HepG2 (cell line): ENCODE measurements around the gene SLC35F6. TPM values are rescaled to one million over a fixed set of nuclear protein-coding genes. Genes with fewer than 3 reads are reported as not detected.

Experiments
- CBFB ChIP-seq: sonication (generic); formaldehyde crosslinking; IDR thresholded peaks from 2 replicates; pipeline ENCODE4 v1.4.0; 2020; ENCODE audit warnings: missing genetic modification reagents
- FOXK1 ChIP-seq: sonication (generic); formaldehyde crosslinking; IDR thresholded peaks from 2 replicates; pipeline ENCODE4 v1.4.0; 2020; ENCODE audit warnings: low read depth, missing genetic modification reagents, borderline replicate concordance
- GATAD1 ChIP-seq: IDR thresholded peaks from 2 replicates; pipeline ENCODE4 v1.6.1; 2016; ENCODE audit warnings: missing genetic modification reagents, missing compliant biosample characterization
- HCFC1 ChIP-seq: fragments of 150-350 bp; IDR thresholded peaks from 2 replicates; pipeline ENCODE4 v1.6.1; 2014; ENCODE audit warnings: low read depth, low read length
- HDAC1 ChIP-seq: sonication (generic); formaldehyde crosslinking; IDR thresholded peaks from 2 replicates; pipeline ENCODE4 v1.5.1; 2020; ENCODE audit warnings: mild to moderate bottlenecking, missing genetic modification reagents
- KDM5A ChIP-seq: fragments of 200-600 bp; sonication (generic); IDR thresholded peaks from 2 replicates; pipeline ENCODE4 v1.7.0; 2018; ENCODE audit warnings: antibody characterized with exemption, mild to moderate bottlenecking, low read length, borderline replicate concordance
- MED8 ChIP-seq: sonication (generic); formaldehyde crosslinking; IDR thresholded peaks from 2 replicates; pipeline ENCODE4 v1.8.1; 2023; ENCODE audit warnings: mild to moderate bottlenecking, missing genetic modification reagents; ENCODE audit not compliant: insufficient replicate concordance
- MIER3 ChIP-seq: IDR thresholded peaks from 2 replicates; pipeline ENCODE4 v1.6.1; 2016; ENCODE audit warnings: missing compliant biosample characterization, borderline replicate concordance
- NCOA2 ChIP-seq: sonication (generic); formaldehyde crosslinking; IDR thresholded peaks from 2 replicates; pipeline ENCODE4 v1.8.0; 2022; ENCODE audit warnings: inconsistent platforms
- NFIC ChIP-seq: IDR thresholded peaks from 2 replicates; pipeline ENCODE4 v1.6.1; 2012; ENCODE audit warnings: mild to moderate bottlenecking, low read length, inconsistent platforms
- POLR2G ChIP-seq: fragments of 200-400 bp; formaldehyde crosslinking; IDR thresholded peaks from 2 replicates; pipeline ENCODE4 v1.6.1; 2018; ENCODE audit warnings: mild to moderate bottlenecking, low read depth, low read length, moderate library complexity
- REXO4 ChIP-seq: sonication (generic); formaldehyde crosslinking; IDR thresholded peaks from 2 replicates; pipeline ENCODE4 v1.8.0; 2022; ENCODE audit warnings: missing genetic modification reagents, mild to moderate bottlenecking, borderline replicate concordance
- THAP11 ChIP-seq: IDR thresholded peaks from 2 replicates; pipeline ENCODE4 v1.6.1; 2016; ENCODE audit warnings: missing biosample characterization, missing genetic modification reagents
- TOE1 ChIP-seq: sonication (generic); formaldehyde crosslinking; IDR thresholded peaks from 2 replicates; pipeline ENCODE4 v1.4.0; 2020; ENCODE audit warnings: mild to moderate bottlenecking, missing genetic modification reagents
- ZMAT3 ChIP-seq: sonication (generic); formaldehyde crosslinking; conservative IDR thresholded peaks from 2 replicates; pipeline ENCODE4 v1.7.0; 2021; ENCODE audit warnings: missing genetic modification reagents
- ZNF354B ChIP-seq: sonication (generic); formaldehyde crosslinking; IDR thresholded peaks from 2 replicates; pipeline ENCODE4 v1.8.0; 2022; ENCODE audit warnings: mild to moderate bottlenecking, missing genetic modification reagents
- ZNF446 ChIP-seq: sonication (generic); formaldehyde crosslinking; IDR thresholded peaks from 2 replicates; pipeline ENCODE4 v1.5.0; 2020; ENCODE audit warnings: mild to moderate bottlenecking, missing genetic modification reagents
- ZNF501 ChIP-seq: sonication (generic); formaldehyde crosslinking; IDR thresholded peaks from 2 replicates; pipeline ENCODE4 v1.5.1; 2020; ENCODE audit warnings: mild to moderate bottlenecking, moderate library complexity, missing genetic modification reagents
- ZNF773 ChIP-seq: sonication (generic); formaldehyde crosslinking; IDR thresholded peaks from 2 replicates; pipeline ENCODE4 v1.4.0; 2020; ENCODE audit warnings: missing genetic modification reagents, borderline replicate concordance
- ZSCAN22 ChIP-seq: sonication (generic); formaldehyde crosslinking; IDR thresholded peaks from 2 replicates; pipeline ENCODE4 v1.4.0; 2020; ENCODE audit warnings: mild to moderate bottlenecking, missing genetic modification reagents
- polyA plus RNA-seq, 8 experiments: library from polyadenylated mRNA; depleted of rRNA in 3 of 8; stranded (reverse) in 7 of 8; unstranded in 1 of 8; fragments of >200 nt; fragmentation: Illumina TruSeq in 4 of 8; extraction: Trizol in 4 of 8; gene quantifications; 2 replicates each; pipeline versions ENCODE4 v1.2.1 to v1.2.3, GENCODE V29; 2011 to 2016; ENCODE audit warnings: low read depth in 4 of 8, missing spikeins in 1 of 8, mixed read lengths in 1 of 8; ENCODE audit not compliant: insufficient read depth in 1 of 8
- total RNA-seq, 5 experiments: library from RNA; depleted of rRNA; stranded (reverse); fragments of >200 nt; fragmentation: Illumina TruSeq; extraction: Trizol; gene quantifications; 2 replicates each; pipeline ENCODE4 v1.2.3, GENCODE V29; 2016; ENCODE audit warnings: low read depth in 1 of 5
- TF ChIP-seq, protein P1 (sequence below): sonication (generic); formaldehyde crosslinking; IDR thresholded peaks from 2 replicates; pipeline ENCODE4 v1.5.1; 2020; ENCODE audit warnings: mild to moderate bottlenecking, missing genetic modification reagents
- TF ChIP-seq, protein P2 (sequence below): IDR thresholded peaks from 2 replicates; pipeline ENCODE4 v1.6.1; 2016; ENCODE audit warnings: mild to moderate bottlenecking, missing biosample characterization, missing genetic modification reagents
- TF ChIP-seq, protein P3 (sequence below): sonication (generic); formaldehyde crosslinking; IDR thresholded peaks from 2 replicates; pipeline ENCODE4 v1.5.1; 2020; ENCODE audit warnings: missing genetic modification reagents, mild to moderate bottlenecking, borderline replicate concordance
- TF ChIP-seq, protein P4 (sequence below): sonication (generic); formaldehyde crosslinking; IDR thresholded peaks from 2 replicates; pipeline ENCODE4 v1.4.0; 2020; ENCODE audit warnings: missing genetic modification reagents

SLC35F6 gene
- total and polyA plus RNA-seq, 2 of the 13 experiments (the other 11 are each of a cell fraction or from before 2014, with no cell fraction given), result 15.2 to 21.2 TPM

DNA sequence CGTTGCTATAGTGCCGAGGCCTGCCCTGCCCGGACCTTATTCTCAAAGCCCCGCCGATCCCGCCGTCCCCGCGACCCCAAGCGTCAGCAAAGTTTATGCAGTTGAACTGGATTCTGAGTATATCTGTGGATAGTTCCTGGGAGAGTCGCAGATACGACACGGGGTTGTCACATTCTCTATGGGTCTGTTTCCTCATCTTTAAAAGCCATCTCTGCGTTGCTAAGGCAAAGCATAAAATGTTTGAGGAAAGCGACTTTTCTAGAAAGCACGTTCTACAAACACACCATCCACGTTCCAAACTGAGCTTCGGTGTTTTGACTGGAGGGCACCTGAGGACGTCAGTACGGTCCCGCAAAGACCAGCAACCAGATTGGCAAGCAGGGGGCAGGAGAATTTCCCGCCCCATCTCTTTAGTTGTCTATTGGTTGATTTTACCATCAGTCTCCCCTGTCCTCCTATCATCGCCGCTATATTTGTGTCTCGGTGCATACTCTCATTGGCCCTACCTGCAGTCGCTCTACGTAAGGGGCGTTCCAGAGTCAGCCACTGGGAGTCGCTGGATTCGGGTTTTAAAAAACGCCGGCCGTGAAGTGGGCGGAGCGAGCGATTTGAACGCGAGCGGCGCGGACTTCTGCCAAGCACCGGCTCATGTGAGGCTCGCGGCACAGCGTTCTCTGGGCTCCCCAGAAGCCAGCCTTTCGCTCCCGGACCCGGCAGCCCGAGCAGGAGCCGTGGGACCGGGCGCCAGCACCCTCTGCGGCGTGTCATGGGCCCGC, 21.5 kb downstream of the SLC35F6 start, which contains the start of gene CENPA (continued):
- TF ChIP-seq MIER3 (CRISPR knock-in tag) (peak; percentile 92; the same call in 1 of the 2 replicates), TOE1 (CRISPR knock-in tag) (peak; percentile 98), CBFB (peak; percentile 41; the same call in 1 of the 2 replicates), KDM5A (peak; percentile 51; the same call in 1 of the 2 replicates), POLR2G (peak; percentile 83), THAP11 (peak; percentile 86), ZNF501 (peak; percentile 78), ZNF773 (CRISPR knock-in tag) (0 out of 2 replicates have a peak, but pooled peaks have one; percentile 71), HCFC1 (no peak), ZNF446 (CRISPR knock-in tag) (peak; percentile 99), NFIC (no peak; the same call in 1 of the 2 replicates), REXO4 (CRISPR knock-in tag) (peak; percentile 97), MED8 (peak; percentile 35), FOXK1 (CRISPR knock-in tag) (peak; percentile 84; the same call in 1 of the 2 replicates), ZMAT3 (CRISPR knock-in tag) (peak; percentile 98), NCOA2 (CRISPR knock-in tag) (peak; percentile 68), GATAD1 (CRISPR knock-in tag) (peak; percentile 84), ZSCAN22 (CRISPR knock-in tag) (0 out of 2 replicates have a peak, but pooled peaks have one; percentile 37), ZNF354B (CRISPR knock-in tag) (peak; percentile 99), HDAC1 (CRISPR knock-in tag) (peak; percentile 93)
- TF ChIP-seq, protein P1, sequence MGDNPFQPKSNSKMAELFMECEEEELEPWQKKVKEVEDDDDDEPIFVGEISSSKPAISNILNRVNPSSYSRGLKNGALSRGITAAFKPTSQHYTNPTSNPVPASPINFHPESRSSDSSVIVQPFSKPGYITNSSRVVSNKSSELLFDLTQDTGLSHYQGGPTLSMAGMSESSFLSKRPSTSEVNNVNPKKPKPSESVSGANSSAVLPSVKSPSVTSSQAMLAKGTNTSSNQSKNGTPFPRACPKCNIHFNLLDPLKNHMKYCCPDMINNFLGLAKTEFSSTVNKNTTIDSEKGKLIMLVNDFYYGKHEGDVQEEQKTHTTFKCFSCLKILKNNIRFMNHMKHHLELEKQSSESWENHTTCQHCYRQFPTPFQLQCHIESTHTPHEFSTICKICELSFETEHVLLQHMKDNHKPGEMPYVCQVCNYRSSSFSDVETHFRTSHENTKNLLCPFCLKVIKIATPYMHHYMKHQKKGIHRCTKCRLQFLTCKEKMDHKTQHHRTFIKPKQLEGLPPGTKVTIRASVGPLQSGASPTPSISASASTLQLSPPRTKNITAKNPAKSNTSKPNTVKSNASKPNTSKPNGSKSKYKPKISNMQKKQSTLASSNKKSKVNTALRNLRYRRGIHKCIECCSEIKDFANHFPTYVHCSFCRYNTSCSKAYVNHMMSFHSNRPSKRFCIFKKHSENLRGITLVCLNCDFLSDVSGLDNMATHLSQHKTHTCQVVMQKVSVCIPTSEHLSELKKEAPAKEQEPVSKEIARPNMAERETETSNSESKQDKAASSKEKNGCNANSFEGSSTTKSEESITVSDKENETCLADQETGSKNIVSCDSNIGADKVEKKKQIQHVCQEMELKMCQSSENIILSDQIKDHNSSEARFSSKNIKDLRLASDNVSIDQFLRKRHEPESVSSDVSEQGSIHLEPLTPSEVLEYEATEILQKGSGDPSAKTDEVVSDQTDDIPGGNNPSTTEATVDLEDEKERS (CRISPR knock-in tag), result peak; percentile 98
- TF ChIP-seq, protein P2, sequence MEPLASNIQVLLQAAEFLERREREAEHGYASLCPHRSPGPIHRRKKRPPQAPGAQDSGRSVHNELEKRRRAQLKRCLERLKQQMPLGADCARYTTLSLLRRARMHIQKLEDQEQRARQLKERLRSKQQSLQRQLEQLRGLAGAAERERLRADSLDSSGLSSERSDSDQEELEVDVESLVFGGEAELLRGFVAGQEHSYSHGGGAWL, result peak; percentile 95
- TF ChIP-seq, protein P3, sequence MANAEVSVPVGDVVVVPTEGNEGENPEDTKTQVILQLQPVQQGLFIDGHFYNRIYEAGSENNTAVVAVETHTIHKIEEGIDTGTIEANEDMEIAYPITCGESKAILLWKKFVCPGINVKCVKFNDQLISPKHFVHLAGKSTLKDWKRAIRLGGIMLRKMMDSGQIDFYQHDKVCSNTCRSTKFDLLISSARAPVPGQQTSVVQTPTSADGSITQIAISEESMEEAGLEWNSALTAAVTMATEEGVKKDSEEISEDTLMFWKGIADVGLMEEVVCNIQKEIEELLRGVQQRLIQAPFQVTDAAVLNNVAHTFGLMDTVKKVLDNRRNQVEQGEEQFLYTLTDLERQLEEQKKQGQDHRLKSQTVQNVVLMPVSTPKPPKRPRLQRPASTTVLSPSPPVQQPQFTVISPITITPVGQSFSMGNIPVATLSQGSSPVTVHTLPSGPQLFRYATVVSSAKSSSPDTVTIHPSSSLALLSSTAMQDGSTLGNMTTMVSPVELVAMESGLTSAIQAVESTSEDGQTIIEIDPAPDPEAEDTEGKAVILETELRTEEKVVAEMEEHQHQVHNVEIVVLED (CRISPR knock-in tag), result peak; percentile 94
- TF ChIP-seq, protein P4, sequence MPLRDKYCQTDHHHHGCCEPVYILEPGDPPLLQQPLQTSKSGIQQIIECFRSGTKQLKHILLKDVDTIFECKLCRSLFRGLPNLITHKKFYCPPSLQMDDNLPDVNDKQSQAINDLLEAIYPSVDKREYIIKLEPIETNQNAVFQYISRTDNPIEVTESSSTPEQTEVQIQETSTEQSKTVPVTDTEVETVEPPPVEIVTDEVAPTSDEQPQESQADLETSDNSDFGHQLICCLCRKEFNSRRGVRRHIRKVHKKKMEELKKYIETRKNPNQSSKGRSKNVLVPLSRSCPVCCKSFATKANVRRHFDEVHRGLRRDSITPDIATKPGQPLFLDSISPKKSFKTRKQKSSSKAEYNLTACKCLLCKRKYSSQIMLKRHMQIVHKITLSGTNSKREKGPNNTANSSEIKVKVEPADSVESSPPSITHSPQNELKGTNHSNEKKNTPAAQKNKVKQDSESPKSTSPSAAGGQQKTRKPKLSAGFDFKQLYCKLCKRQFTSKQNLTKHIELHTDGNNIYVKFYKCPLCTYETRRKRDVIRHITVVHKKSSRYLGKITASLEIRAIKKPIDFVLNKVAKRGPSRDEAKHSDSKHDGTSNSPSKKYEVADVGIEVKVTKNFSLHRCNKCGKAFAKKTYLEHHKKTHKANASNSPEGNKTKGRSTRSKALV (CRISPR knock-in tag), result peak; percentile 93
